Measurements from ENCODE around the gene TMEM134. TPM values are rescaled to one million over a fixed set of nuclear protein-coding genes. Genes with fewer than 3 reads are reported as not detected.

Gene TMEM134
- total and polyA plus RNA-seq, 3 donors from 2014 or later = 97.5 to 149 (median 126) TPM

GRCh38 chr11:67440229-67441097 is 28.6 kb downstream of the TMEM134 start:
- H3K27me3 ChIP-seq = no peaks in the 10 kb centered on the region
- H3K27ac ChIP-seq = no peak overlapping the region
- TF ChIP-seq CTCF (IDR thresholded peaks at IDR 0.05) (no peak), POLR2A (IDR thresholded peaks at IDR 0.05) (no peak)
- H3K36me3 ChIP-seq (ENCODE audit: low read depth, missing control alignments) = no peaks in the 10 kb centered on the region
- WGBS, 2 donors = 80 to 87% methylated on average over 10 to 17 of the region's 17 CpGs
- H3K4me1 ChIP-seq = peaks cover 5% of the 10 kb centered on the region
- no peaks in the 10 kb centered on the region for H3K9me3 ChIP-seq
- DNase-seq = no peak
- H3K4me3 ChIP-seq = no peak overlapping the region
- intact Hi-C loops (cut with DNase I; ENCODE audit: low total_unique reads) = no loop called here

GRCh38 chr11:67439321-67440228 is 29.5 kb downstream of the TMEM134 start:
- DNase-seq = no peak
- Histone ChIP-seq H3K36me3 (ENCODE audit: low read depth, missing control alignments) (no peaks in the 10 kb centered on the region), H3K4me3 (no peak overlapping the region), H3K27ac (no peak overlapping the region), H3K27me3 (no peaks in the 10 kb centered on the region), H3K9me3 (no peaks in the 10 kb centered on the region), H3K4me1 (peaks cover 5% of the 10 kb centered on the region)
- TF ChIP-seq POLR2A (IDR thresholded peaks at IDR 0.05) (no peak), CTCF (IDR thresholded peaks at IDR 0.05) (no peak)
- intact Hi-C loops (cut with DNase I; ENCODE audit: low total_unique reads) = no loop called here
- WGBS, 2 donors = 75 to 86% methylated on average over 12 to 31 of the region's 31 CpGs

- WGBS, 2 donors = 82 to 91% methylated on average over 21 to 40 of the region's 41 CpGs
- H3K9me3 ChIP-seq = no peaks in the 10 kb centered on the region
- H3K4me1 ChIP-seq = peaks cover 5% of the 10 kb centered on the region
Measured at GRCh38 chr11:67438158-67438902, 30.7 kb downstream of the TMEM134 start.

GRCh38 chr11:67437809-67438157 is 31.3 kb downstream of the TMEM134 start:
- Histone ChIP-seq H3K9me3 (no peaks in the 10 kb centered on the region), H3K36me3 (ENCODE audit: low read depth, missing control alignments) (no peaks in the 10 kb centered on the region), H3K27ac (no peak overlapping the region), H3K27me3 (no peaks in the 10 kb centered on the region), H3K4me1 (peaks cover 5% of the 10 kb centered on the region), H3K4me3 (no peak overlapping the region)
- TF ChIP-seq POLR2A (IDR thresholded peaks at IDR 0.05) (no peak), CTCF (IDR thresholded peaks at IDR 0.05) (no peak)
- no peak for DNase-seq
- 65 to 70% methylated on average over 2 to 3 of the region's 3 CpGs for WGBS, 2 donors
- intact Hi-C loops (cut with DNase I; ENCODE audit: low total_unique reads) = no loop called here

More at GRCh38 chr11:67438158-67438902, 30.7 kb downstream of the TMEM134 start:
- Histone ChIP-seq H3K36me3 (ENCODE audit: low read depth, missing control alignments) (no peaks in the 10 kb centered on the region), H3K27me3 (no peaks in the 10 kb centered on the region), H3K4me3 (no peak overlapping the region), H3K27ac (no peak overlapping the region)
- intact Hi-C loops (cut with DNase I; ENCODE audit: low total_unique reads) = no loop called here
- no peak for DNase-seq
- TF ChIP-seq CTCF (IDR thresholded peaks at IDR 0.05) (no peak), POLR2A (IDR thresholded peaks at IDR 0.05) (no peak)
